GM19023 (cell line): ENCODE data around the gene MCOLN2.
"Not testable (repeated sequence)": the region's sequence is repeated elsewhere in the genome, so short reads cannot be mapped to it uniquely, and the experiment has no call there.

Experiments
- ATAC-seq: cut with Tn5 transposase; IDR thresholded peaks from one replicate; pipeline ENCODE4 v1.9.1; 2021; ENCODE audit warnings: mild to moderate bottlenecking, moderate library complexity; ENCODE audit not compliant: unreplicated experiment

Gene MCOLN2

GRCh38 chr1:84996846-84997666, at the start of gene MCOLN2:
Gene MCOLN2, minus strand, starts transcription at chr1:84997113. Its CDS starts 241 bp downstream, at chr1:84996872.
- peak; percentile 51 for ATAC-seq

GRCh38 chr1:85042413-85042812, 45.5 kb upstream of the MCOLN2 start:
- ATAC-seq: no peak

- no peak for ATAC-seq
Measured at GRCh38 chr1:85041793-85042192, 44.9 kb upstream of the MCOLN2 start.

- no peak for ATAC-seq
Measured at GRCh38 chr1:85033221-85033620, 36.3 kb upstream of the MCOLN2 start.

GRCh38 chr1:85030536-85030935, 33.6 kb upstream of the MCOLN2 start:
- no peak for ATAC-seq

GRCh38 chr1:85028151-85028550, 31.2 kb upstream of the MCOLN2 start:
- ATAC-seq: no peak

GRCh38 chr1:85027242-85027983, 30.5 kb upstream of the MCOLN2 start:
- ATAC-seq: peak; percentile 83

GRCh38 chr1:85025940-85026339, 29.0 kb upstream of the MCOLN2 start:
- ATAC-seq: no peak

- ATAC-seq: no peak
Measured at GRCh38 chr1:85024736-85025135, 27.8 kb upstream of the MCOLN2 start.

- ATAC-seq: no peak
Measured at GRCh38 chr1:85022700-85023099, 25.8 kb upstream of the MCOLN2 start.

- no peak for ATAC-seq
Measured at GRCh38 chr1:85019994-85020393, 23.1 kb upstream of the MCOLN2 start.

- ATAC-seq: no peak
Measured at GRCh38 chr1:85015826-85016225, 18.9 kb upstream of the MCOLN2 start.

GRCh38 chr1:85005641-85006040, 8.7 kb upstream of the MCOLN2 start:
- ATAC-seq: not testable (repeated sequence)

GRCh38 chr1:85001742-85002141, 4.8 kb upstream of the MCOLN2 start:
- ATAC-seq: no peak

- ATAC-seq: peak; percentile 27
Measured at GRCh38 chr1:84998642-84999280, 1.8 kb upstream of the MCOLN2 start.

GRCh38 chr1:84997667-84998600, 1.0 kb upstream of the MCOLN2 start:
- peak; percentile 10 for ATAC-seq

GRCh38 chr1:84995484-84996334, 1.2 kb downstream of the MCOLN2 start:
- ATAC-seq: peak; percentile 30

GRCh38 chr1:84991097-84991920, 5.6 kb downstream of the MCOLN2 start:
- peak; percentile 31 for ATAC-seq

- peak; percentile 65 for ATAC-seq
Measured at GRCh38 chr1:84988588-84988987, 8.3 kb downstream of the MCOLN2 start.
